CD14-positive monocyte (primary cell): ENCODE results near the gene ELF3. TPM values are rescaled to one million over a fixed set of nuclear protein-coding genes. Genes with fewer than 3 reads are reported as not detected.
A peak's percentile ranks its signal among the peaks of the same experiment; 100 is the strongest.

Source experiments
- DNase-seq, 3 donors: peaks; one replicate each; pipeline ENCODE4 v3.0.0-alpha.2; 2011 to 2022
- H2AFZ ChIP-seq: 2 replicates; pipeline ENCODE4 v1.6.0; 2012; ENCODE audit warnings: mild to moderate bottlenecking, low read depth, low read length, inconsistent platforms; ENCODE audit not compliant: insufficient read depth, poor library complexity, severe bottlenecking
- H3K27ac ChIP-seq, 2 donors: 1 replicate in 1 of 2; 2 replicates in 1 of 2; pipeline ENCODE4 v1.5.1; 2012 to 2013; ENCODE audit warnings: low read length in 2 of 2, control low read depth in 1 of 2, inconsistent platforms in 1 of 2, low read depth in 1 of 2, mild to moderate bottlenecking in 1 of 2
- H3K27me3 ChIP-seq, 2 donors: one replicate each; pipeline versions ENCODE4 v1.6.0 to v1.6.1; 2011 to 2013; ENCODE audit warnings: low read length in 2 of 2; ENCODE audit not compliant: control insufficient read depth in 2 of 2, insufficient read depth in 2 of 2
- H3K36me3 ChIP-seq, 2 donors: replicated peaks in 1 of 2; 1 replicate in 1 of 2; 2 replicates in 1 of 2; pipeline versions ENCODE4 v1.5.1 to v1.6.1; 2012 to 2013; ENCODE audit warnings: low read length in 2 of 2, control low read depth in 1 of 2, inconsistent platforms in 1 of 2, mild to moderate bottlenecking in 1 of 2; ENCODE audit not compliant: insufficient read depth in 2 of 2, control insufficient read depth in 1 of 2
- H3K4me1 ChIP-seq, 2 donors: 1 replicate in 1 of 2; 2 replicates in 1 of 2; pipeline versions ENCODE4 v1.5.1 to v1.6.1; 2012 to 2013; ENCODE audit warnings: low read length in 2 of 2, control low read depth in 1 of 2, inconsistent platforms in 1 of 2, mild to moderate bottlenecking in 1 of 2, moderate library complexity in 1 of 2; ENCODE audit not compliant: insufficient read depth in 2 of 2, control insufficient read depth in 1 of 2
- H3K4me2 ChIP-seq: replicated peaks from 2 replicates; pipeline ENCODE3; 2012; ENCODE audit warnings: low read length, moderate library complexity, mild to moderate bottlenecking; ENCODE audit not compliant: poor library complexity, severe bottlenecking; ENCODE audit errors: extremely low read depth
- H3K4me3 ChIP-seq, 3 experiments: fragments of 200-600 bp in 1 of 3; sonication (generic) in 1 of 3; replicated peaks in 1 of 3; 1 replicate in 2 of 3; 2 replicates in 1 of 3; pipeline ENCODE4 v1.5.1; 2011 to 2013; ENCODE audit warnings: low read length in 3 of 3, mild to moderate bottlenecking in 3 of 3, control low read depth in 2 of 3, low read depth in 2 of 3, inconsistent platforms in 1 of 3, moderate library complexity in 1 of 3
- H3K79me2 ChIP-seq: 2 replicates; pipeline ENCODE4 v1.6.0; 2012; ENCODE audit warnings: mild to moderate bottlenecking, control low read depth, inconsistent platforms, low read length, moderate library complexity; ENCODE audit not compliant: insufficient read depth
- H3K9ac ChIP-seq: 2 replicates; pipeline ENCODE4 v1.6.0; 2017; ENCODE audit warnings: low read length, mild to moderate bottlenecking; ENCODE audit not compliant: insufficient read depth, poor library complexity, severe bottlenecking
- H3K9me3 ChIP-seq, 2 donors: replicated peaks in 1 of 2; 1 replicate in 1 of 2; 2 replicates in 1 of 2; pipeline versions ENCODE4 v1.5.1 to v1.6.1; 2012 to 2013; ENCODE audit warnings: low read length in 2 of 2, control low read depth in 1 of 2; ENCODE audit not compliant: control insufficient read depth in 1 of 2, insufficient read depth in 1 of 2
- H4K20me1 ChIP-seq: 2 replicates; pipeline ENCODE4 v1.6.0; 2012; ENCODE audit warnings: mild to moderate bottlenecking, low read length, control low read depth, moderate library complexity; ENCODE audit not compliant: insufficient read depth
- H3K27ac Mint-ChIP-seq, 7 donors: one replicate each; pipeline ENCODE4 v1.8.0; 2020; ENCODE audit warnings: mild to moderate bottlenecking in 7 of 7, mixed read lengths in 7 of 7, moderate library complexity in 6 of 7, inconsistent platforms in 2 of 7
- H3K27me3 Mint-ChIP-seq, 3 donors: one replicate each; pipeline ENCODE4 v1.8.0; 2021 to 2022; ENCODE audit warnings: low read depth in 3 of 3, mild to moderate bottlenecking in 3 of 3, mixed read lengths in 3 of 3, moderate library complexity in 3 of 3, inconsistent platforms in 1 of 3
- H3K36me3 Mint-ChIP-seq, 2 donors: one replicate each; pipeline ENCODE4 v1.8.0; 2020; ENCODE audit warnings: mixed read lengths in 2 of 2, inconsistent platforms in 1 of 2, mild to moderate bottlenecking in 1 of 2
- H3K4me1 Mint-ChIP-seq: one replicate; pipeline ENCODE4 v1.8.0; 2020; ENCODE audit warnings: mild to moderate bottlenecking, mixed read lengths
- H3K4me3 Mint-ChIP-seq, 2 donors: one replicate each; pipeline ENCODE4 v1.8.0; 2020; ENCODE audit warnings: mild to moderate bottlenecking in 2 of 2, mixed read lengths in 2 of 2, moderate library complexity in 1 of 2
- H3K9me3 Mint-ChIP-seq, 7 donors: one replicate each; pipeline ENCODE4 v1.8.0; 2020 to 2022; ENCODE audit warnings: mixed read lengths in 7 of 7, mild to moderate bottlenecking in 6 of 7, moderate library complexity in 6 of 7, inconsistent platforms in 2 of 7
- CTCF ChIP-seq: fragments of 200-600 bp; IDR thresholded peaks from one replicate; pipeline ENCODE4 v1.8.0; 2022; ENCODE audit warnings: antibody characterized with exemption, mild to moderate bottlenecking
- WGBS: methylation state at CpG from one replicate; pipeline ENCODE4 v1.1.5; 2013; ENCODE audit warnings: missing lambda C conversion rate; ENCODE audit not compliant: insufficient coverage; 5-methylcytosine and 5-hydroxymethylcytosine counted together
- intact Hi-C, 2 donors: fragments of 100-400 bp; cut with micrococcal nuclease; formaldehyde crosslinking; loops; one replicate each; pipeline versions ENCODE4 v1.15.0 to v1.15.1; 2023
- polyA plus RNA-seq, 3 donors: library from polyadenylated mRNA; depleted of rRNA in 1 of 3; unstranded in 2 of 3; stranded (reverse) in 1 of 3; fragments of 300-500 nt in 2 of 3; fragments of >200 nt in 1 of 3; fragmentation: Illumina TruSeq in 2 of 3; gene quantifications; 1 replicate in 2 of 3; 2 replicates in 1 of 3; pipeline ENCODE4 v1.2.3, GENCODE V29; 2012 to 2021

ELF3 gene
- polyA plus RNA-seq, 3 donors, result 10.2 TPM; not detected in 2

GRCh38 chr1:202015662-202015937, 5.2 kb downstream of the ELF3 start:
- no peak overlapping the region for H3K4me2 ChIP-seq
- H3K4me1 ChIP-seq, result no peaks in the 10 kb centered on the region
- H3K4me1 Mint-ChIP-seq, result no peaks in the 10 kb centered on the region
- peaks cover 0 to 17% of the 10 kb centered on the region in 2 donors for H3K36me3 ChIP-seq
- no peak overlapping the region for H3K4me3 Mint-ChIP-seq
- no peaks in the 10 kb centered on the region for H3K9me3 Mint-ChIP-seq
- intact Hi-C loops, result no loop called here
- peaks cover 1 to 6% (median 2%) of the 10 kb centered on the region in 3 donors for H3K27me3 Mint-ChIP-seq
- H3K9me3 ChIP-seq, result no peaks in the 10 kb centered on the region
- H3K36me3 Mint-ChIP-seq, result peaks cover 13 to 24% of the 10 kb centered on the region in 2 donors
- H3K27ac Mint-ChIP-seq, result no peak overlapping the region
- H3K9ac ChIP-seq, result no peak overlapping the region
- H3K4me3 ChIP-seq, result no peak overlapping the region
- H4K20me1 ChIP-seq, result no peaks in the 10 kb centered on the region
- DNase-seq, result no peak
- no peak overlapping the region for H2AFZ ChIP-seq
- no peak for TF ChIP-seq CTCF
- 100% methylated on average over 1 of the region's 3 CpGs for WGBS
- no peak overlapping the region for H3K27ac ChIP-seq
- no peaks in the 10 kb centered on the region for H3K79me2 ChIP-seq
- no peaks in the 10 kb centered on the region for H3K27me3 ChIP-seq

- Mint-ChIP-seq H3K36me3 (peaks cover 13 to 24% of the 10 kb centered on the region in 2 donors), H3K4me1 (no peaks in the 10 kb centered on the region), H3K9me3 (no peaks in the 10 kb centered on the region), H3K4me3 (no peak overlapping the region), H3K27ac (peak overlapping the region in 1 of 7 donors; percentile 77), H3K27me3 (peaks cover 1 to 6% (median 2%) of the 10 kb centered on the region in 3 donors)
- intact Hi-C loops, result no loop called here
- no peak for DNase-seq
- Histone ChIP-seq H4K20me1 (no peaks in the 10 kb centered on the region), H3K36me3 (peaks cover 0 to 17% of the 10 kb centered on the region in 2 donors), H3K4me1 (no peaks in the 10 kb centered on the region), H3K27ac (no peak overlapping the region), H3K27me3 (no peaks in the 10 kb centered on the region), H3K9me3 (no peaks in the 10 kb centered on the region), H3K4me3 (no peak overlapping the region), H2AFZ (no peak overlapping the region), H3K4me2 (no peak overlapping the region), H3K79me2 (no peaks in the 10 kb centered on the region), H3K9ac (no peak overlapping the region)
- TF ChIP-seq CTCF, result no peak
- WGBS, result 64% methylated on average over 6 of the region's 9 CpGs
Observed at GRCh38 chr1:202016022-202016810, 5.8 kb downstream of the ELF3 start.
